ENCODE results near the gene RILPL1. TPM values are rescaled to one million over a fixed set of nuclear protein-coding genes. Genes with fewer than 3 reads are reported as not detected.

Gene RILPL1
- polyA plus RNA-seq, 1 donor (not counting 4 experiments of a cell fraction or from before 2014, with no cell fraction given), result 17.0 TPM

DNA sequence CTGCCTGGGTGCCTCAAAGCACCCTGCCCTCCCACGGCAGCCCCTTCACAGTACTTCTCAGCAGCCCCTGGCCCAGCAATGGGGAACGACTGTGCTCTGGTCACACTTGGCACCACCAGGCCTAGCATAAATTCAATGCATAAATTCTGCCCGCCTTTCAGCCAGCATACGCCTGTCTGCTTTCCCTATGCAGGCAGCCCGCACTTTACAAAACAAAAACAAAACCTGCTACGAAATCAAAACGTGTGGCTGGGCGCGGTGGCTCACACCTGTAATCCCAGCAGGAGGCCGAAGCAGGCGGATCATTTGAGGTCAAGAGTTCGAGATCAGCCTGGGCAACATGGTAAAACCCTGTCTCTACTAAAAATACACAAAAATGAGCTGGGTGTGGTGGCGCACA lies 42.0 kb downstream of the RILPL1 start:
- H3K27me3 ChIP-seq (ENCODE audit: control insufficient read depth, extremely low read depth, insufficient read depth, low read length), result no peaks in the 10 kb centered on the region
- no peaks in the 10 kb centered on the region for H3K9me1 ChIP-seq (ENCODE audit: control insufficient read depth, extremely low read depth, insufficient read depth, low read length)
- no peak for DNase-seq (ENCODE audit: low read depth, low spot score)
- H4K20me1 ChIP-seq (ENCODE audit: control insufficient read depth, extremely low read depth, insufficient read depth, low read length), result no peaks in the 10 kb centered on the region
- no peaks in the 10 kb centered on the region for H3K4me1 ChIP-seq (ENCODE audit: control insufficient read depth, extremely low read depth, insufficient read depth, low read length)
- H3K27ac ChIP-seq (ENCODE audit: control insufficient read depth, insufficient read depth, low read length), result no peak overlapping the region
- no peak overlapping the region for H3K4me2 ChIP-seq (ENCODE audit: control insufficient read depth, extremely low read depth, insufficient read depth, low read depth, low read length)
- no peaks in the 10 kb centered on the region for H3K79me2 ChIP-seq (ENCODE audit: control insufficient read depth, insufficient read depth, low read length)
- H3K4me3 ChIP-seq (ENCODE audit: control insufficient read depth in 2 of 3, extremely low read depth in 1 of 3, insufficient read depth in 2 of 3, low read depth in 1 of 3, low read length in 3 of 3), result no peak overlapping the region
- no peak overlapping the region for H3K9ac ChIP-seq (ENCODE audit: control insufficient read depth, extremely low read depth, insufficient read depth, low read length)
- no peaks in the 10 kb centered on the region for H3K9me3 ChIP-seq (ENCODE audit: control insufficient read depth, low read depth, low read length)
- H2AFZ ChIP-seq (ENCODE audit: control insufficient read depth, low read length), result no peak overlapping the region
- H3K36me3 ChIP-seq (ENCODE audit: control insufficient read depth in 2 of 2, extremely low read depth in 1 of 2, insufficient read depth in 2 of 2, low read length in 2 of 2), result peaks cover 0 to 4% of the 10 kb centered on the region in 2 experiments
- no peak for FAIRE-seq
- TF ChIP-seq, protein P1, sequence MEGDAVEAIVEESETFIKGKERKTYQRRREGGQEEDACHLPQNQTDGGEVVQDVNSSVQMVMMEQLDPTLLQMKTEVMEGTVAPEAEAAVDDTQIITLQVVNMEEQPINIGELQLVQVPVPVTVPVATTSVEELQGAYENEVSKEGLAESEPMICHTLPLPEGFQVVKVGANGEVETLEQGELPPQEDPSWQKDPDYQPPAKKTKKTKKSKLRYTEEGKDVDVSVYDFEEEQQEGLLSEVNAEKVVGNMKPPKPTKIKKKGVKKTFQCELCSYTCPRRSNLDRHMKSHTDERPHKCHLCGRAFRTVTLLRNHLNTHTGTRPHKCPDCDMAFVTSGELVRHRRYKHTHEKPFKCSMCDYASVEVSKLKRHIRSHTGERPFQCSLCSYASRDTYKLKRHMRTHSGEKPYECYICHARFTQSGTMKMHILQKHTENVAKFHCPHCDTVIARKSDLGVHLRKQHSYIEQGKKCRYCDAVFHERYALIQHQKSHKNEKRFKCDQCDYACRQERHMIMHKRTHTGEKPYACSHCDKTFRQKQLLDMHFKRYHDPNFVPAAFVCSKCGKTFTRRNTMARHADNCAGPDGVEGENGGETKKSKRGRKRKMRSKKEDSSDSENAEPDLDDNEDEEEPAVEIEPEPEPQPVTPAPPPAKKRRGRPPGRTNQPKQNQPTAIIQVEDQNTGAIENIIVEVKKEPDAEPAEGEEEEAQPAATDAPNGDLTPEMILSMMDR (optimal IDR thresholded peaks at IDR 0.05 in 1 of 3, IDR thresholded peaks at IDR 0.05 in 1 of 3, conservative IDR thresholded peaks at IDR 0.05 in 1 of 3; ENCODE audit: extremely low read depth in 1 of 3, insufficient read depth in 2 of 3, low read length in 3 of 3), result no peak
- TF ChIP-seq EZH2 (IDR thresholded peaks at IDR 0.05; ENCODE audit: low read length), result no peak
- dilution Hi-C loops (cut with MboI; ENCODE audit: extremely low pct_ligation_motif_present, low sequenced_read_pairs), result no loop called here

DNA sequence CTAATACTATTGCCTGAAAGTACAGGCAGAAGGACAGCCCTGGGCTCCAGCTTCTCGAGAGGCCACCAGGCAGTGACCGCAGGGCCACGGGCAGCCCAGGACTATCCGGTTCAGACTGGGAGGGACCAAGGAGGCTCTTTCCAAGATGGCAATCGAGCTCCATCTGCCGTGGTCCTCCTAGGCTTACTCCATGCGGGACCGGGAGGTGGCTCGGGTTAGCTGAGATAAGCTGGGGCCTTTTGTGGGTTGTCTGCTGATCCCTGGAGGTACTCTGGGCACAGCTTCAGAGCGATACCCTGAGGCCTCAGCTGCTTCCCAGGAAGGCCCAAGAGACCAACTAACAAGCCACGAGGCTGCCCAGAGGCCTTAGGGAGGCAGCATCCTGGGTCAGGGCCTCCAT lies 42.5 kb downstream of the RILPL1 start:
- Histone ChIP-seq H2AFZ (ENCODE audit: control insufficient read depth, low read length) (no peak overlapping the region), H4K20me1 (ENCODE audit: control insufficient read depth, extremely low read depth, insufficient read depth, low read length) (no peaks in the 10 kb centered on the region), H3K9me1 (ENCODE audit: control insufficient read depth, extremely low read depth, insufficient read depth, low read length) (no peaks in the 10 kb centered on the region), H3K9ac (ENCODE audit: control insufficient read depth, extremely low read depth, insufficient read depth, low read length) (no peak overlapping the region), H3K4me2 (ENCODE audit: control insufficient read depth, extremely low read depth, insufficient read depth, low read depth, low read length) (no peak overlapping the region), H3K79me2 (ENCODE audit: control insufficient read depth, insufficient read depth, low read length) (no peaks in the 10 kb centered on the region), H3K9me3 (ENCODE audit: control insufficient read depth, low read depth, low read length) (no peaks in the 10 kb centered on the region), H3K4me1 (ENCODE audit: control insufficient read depth, extremely low read depth, insufficient read depth, low read length) (no peaks in the 10 kb centered on the region), H3K27me3 (ENCODE audit: control insufficient read depth, extremely low read depth, insufficient read depth, low read length) (no peaks in the 10 kb centered on the region), H3K4me3 (ENCODE audit: control insufficient read depth in 2 of 3, extremely low read depth in 1 of 3, insufficient read depth in 2 of 3, low read depth in 1 of 3, low read length in 3 of 3) (no peak overlapping the region), H3K27ac (ENCODE audit: control insufficient read depth, insufficient read depth, low read length) (no peak overlapping the region), H3K36me3 (ENCODE audit: control insufficient read depth in 2 of 2, extremely low read depth in 1 of 2, insufficient read depth in 2 of 2, low read length in 2 of 2) (peaks cover 0 to 3% of the 10 kb centered on the region in 2 experiments)
- TF ChIP-seq, protein P1 (optimal IDR thresholded peaks at IDR 0.05 in 1 of 3, IDR thresholded peaks at IDR 0.05 in 1 of 3, conservative IDR thresholded peaks at IDR 0.05 in 1 of 3; ENCODE audit: extremely low read depth in 1 of 3, insufficient read depth in 2 of 3, low read length in 3 of 3), result no peak
- TF ChIP-seq EZH2 (IDR thresholded peaks at IDR 0.05; ENCODE audit: low read length), result no peak
- dilution Hi-C loops (cut with MboI; ENCODE audit: extremely low pct_ligation_motif_present, low sequenced_read_pairs), result no loop called here
- FAIRE-seq (no peak), DNase-seq (ENCODE audit: low read depth, low spot score) (no peak)
